IMR-90 (cell line): Measurements from ENCODE around the gene SRSF2. TPM values are rescaled to one million over a fixed set of nuclear protein-coding genes. Genes with fewer than 3 reads are reported as not detected.

Experiments used
- ATAC-seq: fragments of 200-7000 bp; cut with Tn5 transposase; 2 replicates; pipeline ENCODE4 v1.9.1; 2020; ENCODE audit warnings: low read depth, mild to moderate bottlenecking, moderate library complexity
- BruUV-seq: library from RNA; stranded (reverse); fragments of 400-500 nt; replicated peaks from 2 replicates; lab custom pipeline; 2021; lab: Mats Ljungman, UMichigan
- CTCF ChIA-PET: fragments of 300-600 bp; formaldehyde crosslinking; extraction: SDS; loops from one replicate; lab custom pipeline; 2021; ENCODE audit warnings: antibody characterized with exemption; lab: Yijun Ruan, JAX
- POLR2A ChIA-PET: fragments of 300-600 bp; sonication (Branson Sonifier 250); formaldehyde crosslinking; loops from one replicate; lab custom pipeline; 2022; ENCODE audit warnings: antibody characterized with exemption; ENCODE audit not compliant: unreplicated experiment; lab: Charles Lee
- DNase-seq: peaks from one replicate; pipeline ENCODE4 v3.0.0; 2013
- H2AFZ ChIP-seq: replicated peaks from 2 replicates; pipeline ENCODE3; 2013; ENCODE audit warnings: low read length, mild to moderate bottlenecking; ENCODE audit not compliant: poor library complexity
- H2AK5ac ChIP-seq: 2 replicates; pipeline ENCODE4 v1.6.1; 2013; ENCODE audit warnings: low read depth, low read length, inconsistent platforms
- H2AK9ac ChIP-seq: replicated peaks from 2 replicates; pipeline ENCODE3; 2013; ENCODE audit warnings: mild to moderate bottlenecking, low read depth, low read length, moderate library complexity; ENCODE audit not compliant: poor library complexity
- H2BK120ac ChIP-seq: 2 replicates; pipeline ENCODE4 v1.6.1; 2013; ENCODE audit warnings: low read depth, low read length, inconsistent platforms
- H2BK15ac ChIP-seq: 3 replicates; pipeline ENCODE4 v1.6.1; 2013; ENCODE audit warnings: low read depth, low read length, inconsistent platforms
- H2BK20ac ChIP-seq: 2 replicates; pipeline ENCODE4 v1.6.1; 2013; ENCODE audit warnings: low read depth, mild to moderate bottlenecking, inconsistent platforms, low read length, moderate library complexity
- H2BK5ac ChIP-seq: 2 replicates; pipeline ENCODE4 v1.6.1; 2013; ENCODE audit warnings: mild to moderate bottlenecking, low read depth, low read length, inconsistent platforms; ENCODE audit not compliant: poor library complexity, severe bottlenecking
- H3K14ac ChIP-seq: replicated peaks from 2 replicates; pipeline ENCODE4 v1.6.1; 2013; ENCODE audit warnings: low read depth, low read length, inconsistent platforms
- H3K18ac ChIP-seq: 2 replicates; pipeline ENCODE4 v1.6.1; 2013; ENCODE audit warnings: low read depth, low read length, control low read depth
- H3K23ac ChIP-seq: 2 replicates; pipeline ENCODE4 v1.6.1; 2013; ENCODE audit warnings: low read depth, low read length, inconsistent platforms
- H3K27ac ChIP-seq: 2 replicates; pipeline ENCODE4 v1.5.1; 2013; ENCODE audit warnings: mild to moderate bottlenecking, control low read depth, low read length; ENCODE audit not compliant: insufficient read depth
- H3K27me3 ChIP-seq: 2 replicates; pipeline ENCODE4 v1.6.1; 2013; ENCODE audit warnings: low read length; ENCODE audit not compliant: control insufficient read depth, insufficient read depth
- H3K36me3 ChIP-seq: 2 replicates; pipeline ENCODE4 v1.6.1; 2013; ENCODE audit warnings: low read length, mixed read lengths; ENCODE audit not compliant: control insufficient read depth, insufficient read depth
- H3K4ac ChIP-seq: 2 replicates; pipeline ENCODE4 v1.6.1; 2013; ENCODE audit warnings: low read depth, low read length, inconsistent platforms
- H3K4me1 ChIP-seq: 2 replicates; pipeline ENCODE4 v1.6.1; 2013; ENCODE audit warnings: low read length, mixed read lengths; ENCODE audit not compliant: control insufficient read depth, insufficient read depth
- H3K4me2 ChIP-seq: 2 replicates; pipeline ENCODE4 v1.6.1; 2013; ENCODE audit warnings: low read depth, mild to moderate bottlenecking, control low read depth, low read length, moderate library complexity
- H3K4me3 ChIP-seq: 2 replicates; pipeline ENCODE4 v1.5.1; 2013; ENCODE audit warnings: low read depth, mild to moderate bottlenecking, control low read depth, low read length, moderate library complexity; ENCODE audit not compliant: insufficient read depth
- H3K56ac ChIP-seq: 2 replicates; pipeline ENCODE4 v1.6.1; 2013; ENCODE audit warnings: low read length, inconsistent platforms; ENCODE audit not compliant: insufficient read depth; ENCODE audit errors: extremely low read depth
- H3K79me1 ChIP-seq, 2 experiments: 2 replicates each; pipeline ENCODE4 v1.6.1; 2013; ENCODE audit warnings: low read length in 2 of 2, inconsistent platforms in 1 of 2, low read depth in 1 of 2
- H3K9ac ChIP-seq: 2 replicates; pipeline ENCODE4 v1.6.1; 2013; ENCODE audit warnings: low read depth, low read length, control low read depth
- H3K9me1 ChIP-seq: 2 replicates; pipeline ENCODE4 v1.6.1; 2013; ENCODE audit warnings: low read length, inconsistent platforms; ENCODE audit not compliant: insufficient read depth
- H3K9me3 ChIP-seq: 2 replicates; pipeline ENCODE4 v1.6.1; 2013; ENCODE audit warnings: low read length; ENCODE audit not compliant: control insufficient read depth, insufficient read depth
- H4K20me1 ChIP-seq: 2 replicates; pipeline ENCODE4 v1.6.1; 2013; ENCODE audit warnings: low read length, inconsistent platforms; ENCODE audit not compliant: insufficient read depth
- H4K5ac ChIP-seq: 2 replicates; pipeline ENCODE4 v1.6.1; 2013; ENCODE audit warnings: mild to moderate bottlenecking, low read depth, low read length, control low read depth
- H4K8ac ChIP-seq, 2 experiments: 2 replicates each; pipeline ENCODE4 v1.6.1; 2013; ENCODE audit warnings: low read depth in 2 of 2, low read length in 2 of 2, control low read depth in 1 of 2, inconsistent platforms in 1 of 2
- H4K91ac ChIP-seq: 2 replicates; pipeline ENCODE4 v1.6.1; 2013; ENCODE audit warnings: low read depth, low read length, inconsistent platforms; ENCODE audit not compliant: insufficient read depth
- FOS ChIP-seq: fragments of 150-350 bp; IDR thresholded peaks from 2 replicates; pipeline ENCODE4 v1.6.1; 2016; ENCODE audit warnings: low read depth, low read length
- MAFK ChIP-seq: IDR thresholded peaks from 2 replicates; pipeline ENCODE4 v1.6.1; 2012; ENCODE audit warnings: low read depth, low read length, improper control_type of control experiment
- MAZ ChIP-seq: IDR thresholded peaks from 2 replicates; pipeline ENCODE4 v1.6.1; 2012; ENCODE audit warnings: low read depth, mild to moderate bottlenecking, low read length, improper control_type of control experiment, moderate library complexity, borderline replicate concordance
- POLR2A ChIP-seq: IDR thresholded peaks from 2 replicates; pipeline ENCODE4 v1.6.1; 2012; ENCODE audit warnings: mild to moderate bottlenecking, low read depth, low read length
- SMC3 ChIP-seq: fragments of 150-350 bp; IDR thresholded peaks from 2 replicates; pipeline ENCODE4 v1.6.1; 2016; ENCODE audit warnings: low read depth, mild to moderate bottlenecking, antibody characterized with exemption, low read length, moderate library complexity
- WGBS, 2 experiments: methylation state at CpG; one replicate each; pipeline versions ENCODE4 v1.1.5 to v1.1.7; 2013; ENCODE audit warnings: missing lambda C conversion rate in 2 of 2; ENCODE audit not compliant: insufficient read length in 1 of 2; ENCODE audit errors: extremely low coverage in 2 of 2; 5-methylcytosine and 5-hydroxymethylcytosine counted together
- dilution Hi-C: fragments of 300-500 bp; cut with HindIII; formaldehyde crosslinking; loops from one replicate; pipeline ENCODE4 v1.14.3; 2018; ENCODE audit warnings: low sequenced_read_pairs; ENCODE audit not compliant: unreplicated experiment
- in situ Hi-C: fragments of 300-500 bp; cut with MboI; formaldehyde crosslinking; loops from 3 replicates; pipeline ENCODE4 v1.14.3; 2019; ENCODE audit warnings: low sequenced_read_pairs, inconsistent platforms, mixed read lengths
- intact Hi-C: fragments of 100-400 bp; cut with micrococcal nuclease; formaldehyde crosslinking; loops from 2 replicates; pipeline ENCODE4 v1.10.0; 2022
- polyA plus RNA-seq, 3 experiments: library from polyadenylated mRNA; depleted of rRNA; stranded (reverse); fragments of >200 nt; gene quantifications; 2 replicates each; pipeline ENCODE4 v1.2.3, GENCODE V29; 2012; ENCODE audit warnings: low replicate concordance in 1 of 3
- total RNA-seq: library from RNA; depleted of rRNA; stranded (reverse); fragments of >200 nt; gene quantifications from 2 replicates; pipeline ENCODE4 v1.2.3, GENCODE V29; 2012

Gene SRSF2
- total and polyA plus RNA-seq, 2 of the 4 experiments (the other 2 are of a cell fraction) = 98.0 to 296 TPM

DNA sequence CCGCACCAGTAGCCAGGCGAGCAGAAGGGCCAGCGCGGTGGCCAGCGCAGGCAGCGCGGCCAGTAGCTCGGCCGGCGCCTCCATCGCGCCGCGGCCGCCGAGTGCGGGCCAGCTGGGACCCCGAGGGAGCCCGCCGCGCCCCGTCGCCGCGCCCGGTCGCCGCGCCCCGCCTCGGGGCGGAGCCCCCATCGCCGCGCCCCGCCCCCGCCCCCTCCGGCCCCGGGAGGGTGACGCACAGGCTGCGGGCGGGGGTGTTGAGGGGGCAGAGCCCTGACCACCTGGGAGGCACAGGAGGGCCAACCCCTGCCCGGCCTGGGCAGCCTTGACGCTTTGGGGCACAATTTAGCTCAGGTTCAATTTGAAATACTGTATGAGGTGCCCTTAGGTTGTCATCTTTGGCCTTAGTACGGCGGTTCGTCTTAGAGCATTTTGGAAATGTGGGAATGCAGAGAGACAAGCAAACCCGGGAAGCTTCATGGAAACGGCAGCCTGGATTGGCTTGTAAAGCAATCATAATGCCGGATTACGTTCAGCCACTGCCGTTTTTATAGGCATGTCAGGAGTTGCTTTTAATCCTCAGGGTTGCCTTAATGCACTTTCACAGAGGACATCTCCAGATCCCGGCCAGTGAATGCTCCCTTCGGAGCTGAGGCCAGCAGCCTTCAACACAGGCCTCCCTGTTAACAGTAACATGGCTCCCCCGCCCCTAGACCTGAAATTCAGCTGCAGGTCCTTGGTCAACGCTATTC lies 26.1 kb downstream of the SRSF2 start, which contains the start of gene MXRA7:
Gene MXRA7, minus strand, starts transcription at position 103 of the 749 bp plus-strand sequence. Its CDS starts 19 bp downstream, at position 84.
- DNase-seq (peak; percentile 61), ATAC-seq (peak; percentile 59)
- no TSS peak for BruUV-seq
- H3K56ac ChIP-seq = peak within 1 kb of the TSS; percentile 96
- peak within 1 kb of the TSS; percentile 94 for H2BK120ac ChIP-seq
- dilution Hi-C loops = no loop called here
- peaks cover 26 to 86% of the 10 kb centered on the region in 2 experiments for H3K79me1 ChIP-seq
- peak within 1 kb of the TSS; percentile 98 for H3K23ac ChIP-seq
- peak within 1 kb of the TSS; percentile 98 for H3K4ac ChIP-seq
- H2AFZ ChIP-seq = peak within 1 kb of the TSS; percentile 75
- WGBS, 2 experiments = 8% methylated on average over 6 of the region's 56 CpGs; no CpG with 5 or more reads in 1 of the 2 experiments
- H3K9me1 ChIP-seq = peaks cover 20% of the 10 kb centered on the region
- H2BK20ac ChIP-seq = peak within 1 kb of the TSS; percentile 54; the same call in 1 of the 2 replicates
- peak within 1 kb of the TSS; percentile 86 for H3K9ac ChIP-seq
- peak within 1 kb of the TSS; percentile 92 for H2BK5ac ChIP-seq
- H3K27ac ChIP-seq = peak within 1 kb of the TSS; percentile 90
- peak within 1 kb of the TSS; percentile 99 for H3K14ac ChIP-seq
- peak; percentile 55 for TF ChIP-seq POLR2A
- TF ChIP-seq MAFK = no peak
- TF ChIP-seq MAZ = peak; percentile 90; the same call in 1 of the 2 replicates
- TF ChIP-seq FOS = 0 out of 2 replicates have a peak, but pooled peaks have one; percentile 5
- TF ChIP-seq SMC3 = no peak
- H2BK15ac ChIP-seq = peak within 1 kb of the TSS; percentile 60; the same call in 1 of the 3 replicates
- CTCF ChIA-PET = interaction anchor here (1.2 kb wide), 1 partner anchor 22 kb away, joined by 3 read pairs; no protein-coding TSS in a partner anchor
- H4K8ac ChIP-seq = peak within 1 kb of the TSS; percentile 49 to 89
- peak within 1 kb of the TSS; percentile 81 for H2AK5ac ChIP-seq
- in situ Hi-C loops = no loop called here
- peak within 1 kb of the TSS; percentile 97 for H3K4me2 ChIP-seq
- no peaks in the 10 kb centered on the region for H3K27me3 ChIP-seq
- peak within 1 kb of the TSS; percentile 98 for H4K91ac ChIP-seq
- H3K18ac ChIP-seq = peak within 1 kb of the TSS; percentile 73
- peak within 1 kb of the TSS; percentile 58 for H3K4me3 ChIP-seq
- peaks cover 31% of the 10 kb centered on the region for H3K4me1 ChIP-seq
- peak within 1 kb of the TSS; percentile 99 for H2AK9ac ChIP-seq
- no peaks in the 10 kb centered on the region for H3K9me3 ChIP-seq
- POLR2A ChIA-PET = interaction anchor here (0.6 kb wide), 1 partner anchor 26 kb away, joined by 4 read pairs; no protein-coding TSS in a partner anchor
- H4K5ac ChIP-seq = peak within 1 kb of the TSS; percentile 67
- intact Hi-C loops = loop anchor here (2.0 kb wide), 1 partner anchor 152 kb away; no protein-coding TSS in a partner anchor
- H3K36me3 ChIP-seq = peaks cover 20% of the 10 kb centered on the region
- peaks cover 67% of the 10 kb centered on the region for H4K20me1 ChIP-seq
